Heart right ventricle (tissue), 16 donors: ENCODE measurements around the gene UST. TPM values are rescaled to one million over a fixed set of nuclear protein-coding genes. Genes with fewer than 3 reads are reported as not detected.
A peak's percentile ranks its signal among the peaks of the same experiment; 100 is the strongest.

ENCODE experiments used
- ATAC-seq, 8 donors: fragments of 200-7000 bp; cut with Tn5 transposase; one replicate each; pipeline ENCODE4 v1.9.1; 2020; ENCODE audit warnings: mild to moderate bottlenecking in 8 of 8, moderate library complexity in 8 of 8, moderate number of reproducible peaks in 1 of 8
- DNase-seq, 2 donors: peaks; one replicate each; pipeline ENCODE4 v3.0.0-alpha.2; 2020
- H3K27ac ChIP-seq, 10 donors: fragments of 200-600 bp; sonication (generic) in 2 of 10; one replicate each; pipeline versions ENCODE4 v1.5.0 to v1.8.0; 2020 to 2022; ENCODE audit warnings: mild to moderate bottlenecking in 3 of 10
- H3K27me3 ChIP-seq, 7 donors: fragments of 200-600 bp; one replicate each; pipeline ENCODE4 v1.8.0; 2021 to 2022; ENCODE audit warnings: mild to moderate bottlenecking in 2 of 7
- H3K36me3 ChIP-seq, 9 donors: fragments of 200-600 bp; sonication (generic) in 1 of 9; one replicate each; pipeline versions ENCODE4 v1.5.0 to v1.8.0; 2020 to 2022; ENCODE audit warnings: mild to moderate bottlenecking in 2 of 9
- H3K4me1 ChIP-seq, 9 donors: fragments of 200-600 bp; sonication (generic) in 1 of 9; one replicate each; pipeline versions ENCODE4 v1.5.0 to v1.8.0; 2020 to 2022; ENCODE audit warnings: mild to moderate bottlenecking in 4 of 9
- H3K4me3 ChIP-seq, 10 donors: fragments of 200-600 bp; sonication (generic) in 2 of 10; one replicate each; pipeline versions ENCODE4 v1.5.0 to v1.8.0; 2020 to 2022; ENCODE audit warnings: mild to moderate bottlenecking in 7 of 10, moderate library complexity in 2 of 10
- H3K9me3 ChIP-seq, 11 donors: fragments of 200-600 bp in 10 of 11; sonication (generic) in 2 of 11; one replicate each; pipeline versions ENCODE4 v1.5.0 to v1.8.0; 2013 to 2022; ENCODE audit warnings: mild to moderate bottlenecking in 2 of 11, control low read depth in 1 of 11, moderate library complexity in 1 of 11
- CTCF ChIP-seq, 9 donors: fragments of 200-600 bp; sonication (generic) in 2 of 9; IDR thresholded peaks; one replicate each; pipeline versions ENCODE4 v1.5.0 to v1.8.0; 2021 to 2022; ENCODE audit warnings: antibody characterized with exemption in 9 of 9, mild to moderate bottlenecking in 5 of 9, moderate library complexity in 1 of 9
- WGBS, 2 donors: extraction: QIAGEN DNeasy Blood & Tissue Kit; methylation state at CpG; one replicate each; pipeline ENCODE4 v1.1.7; 2013; ENCODE audit warnings: inconsistent platforms in 1 of 2; 5-methylcytosine and 5-hydroxymethylcytosine counted together
- intact Hi-C, 10 donors: fragments of 100-400 bp; cut with DNase I; formaldehyde crosslinking; loops; one replicate each; pipeline versions ENCODE4 v1.11.1 to v1.14.2; 2022
- polyA plus RNA-seq, 2 donors: library from polyadenylated mRNA; stranded (reverse); fragments of 200-250 nt; gene quantifications; one replicate each; pipeline ENCODE4 v1.2.3, GENCODE V29; 2013
- total RNA-seq, 10 donors: library from RNA; stranded (reverse); fragmentation: NEBNext Ultra II Directional in 3 of 10; extraction: Animal tissue kit (Norgen Biotek cat#: 25700) in 3 of 10; gene quantifications; one replicate each; pipeline versions ENCODE4 v1.2.1 to v1.2.4, GENCODE V29; 2021 to 2023
- donor health status: Arrhythmogenic right ventricular cardiomyopathy.
- donor health status: ischemic (EF 13 %, LVEDD 7.1; RV severe dilation, severe dysfunction).
- donor health status: healthy with polysubstance abuse.
- donor health status: DM: no; HTN: yes; CAD: no.
- donor health status: DM: no; HTN: no; CAD: no.
- donor health status: ischemic (EF 25% LVEDD 6.9; RV normal size, moderate dysfunction).
- donor health status: ischemic (EF 25% LVEDD 5.7; RV mildly dilated, moderate dysfunction).
- donor health status: healthy.
- donor health status: DM: yes; HTN: yes; CAD: no.
- donor health status: Ischemic cardiomyopathy.
- donor health status: ischemic (EF 35%, LVEDD 5.7; RV mildly dilated, moderate dysfunction).
- donor health status: nonischemic (EF 11% LVEDD 7.7; RV severe dilation, severe dysfunction).
- donor health status: DM: yes; HTN: yes; CAD: no.
- donor health status: PGD.
- donor health status: ischemic (EF 29% LVEDD 5.4; RV normal size, mild dysfunction).
- donor health status: nonischemic (EF 23%, LVEDD 6.1; RV moderate dilation, normal function).

Gene UST
- total and polyA plus RNA-seq, 12 donors, result 1.6 to 4.1 (median 2.3) TPM

GRCh38 chr6:149056777-149057463 lies 310.1 kb downstream of the UST start:
- ATAC-seq, result no peak
- intact Hi-C loops, result no loop called here

GRCh38 chr6:149057464-149057840 lies 310.6 kb downstream of the UST start:
- no peak for ATAC-seq
- Histone ChIP-seq H3K36me3 (no peaks in the 10 kb centered on the region), H3K27me3 (no peaks in the 10 kb centered on the region), H3K4me1 (peaks cover 2 to 32% (median 24%) of the 10 kb centered on the region in 9 donors), H3K4me3 (no peak overlapping the region), H3K27ac (no peak overlapping the region), H3K9me3 (no peaks in the 10 kb centered on the region)
- no peak for TF ChIP-seq CTCF (IDR thresholded peaks at IDR 0.05)
- 97 to 100% methylated on average over 1 of the region's 1 CpG for WGBS, 2 donors
- intact Hi-C loops, result no loop called here
- no peak for DNase-seq

More at GRCh38 chr6:149056777-149057463, 310.1 kb downstream of the UST start:
- no peaks in the 10 kb centered on the region for H3K27me3 ChIP-seq
- no peak overlapping the region for H3K27ac ChIP-seq
- WGBS, 2 donors, result 71 to 76% methylated on average over 4 of the region's 4 CpGs
- no peaks in the 10 kb centered on the region for H3K9me3 ChIP-seq
- no peaks in the 10 kb centered on the region for H3K36me3 ChIP-seq
- H3K4me3 ChIP-seq, result no peak overlapping the region
- DNase-seq, result no peak
- peaks cover 2 to 27% (median 18%) of the 10 kb centered on the region in 9 donors for H3K4me1 ChIP-seq
- TF ChIP-seq CTCF (IDR thresholded peaks at IDR 0.05), result no peak

GRCh38 chr6:149059557-149059956 lies 312.7 kb downstream of the UST start:
- peaks cover 2 to 47% (median 31%) of the 10 kb centered on the region in 9 donors for H3K4me1 ChIP-seq
- no peak overlapping the region for H3K27ac ChIP-seq
- 81 to 84% methylated on average over 7 of the region's 7 CpGs for WGBS, 2 donors
- no peak for TF ChIP-seq CTCF (IDR thresholded peaks at IDR 0.05)
- ATAC-seq (no peak), DNase-seq (no peak)
- no peaks in the 10 kb centered on the region for H3K36me3 ChIP-seq
- H3K4me3 ChIP-seq, result no peak overlapping the region
- intact Hi-C loops, result no loop called here
- H3K27me3 ChIP-seq, result no peaks in the 10 kb centered on the region
- H3K9me3 ChIP-seq, result no peaks in the 10 kb centered on the region

DNA sequence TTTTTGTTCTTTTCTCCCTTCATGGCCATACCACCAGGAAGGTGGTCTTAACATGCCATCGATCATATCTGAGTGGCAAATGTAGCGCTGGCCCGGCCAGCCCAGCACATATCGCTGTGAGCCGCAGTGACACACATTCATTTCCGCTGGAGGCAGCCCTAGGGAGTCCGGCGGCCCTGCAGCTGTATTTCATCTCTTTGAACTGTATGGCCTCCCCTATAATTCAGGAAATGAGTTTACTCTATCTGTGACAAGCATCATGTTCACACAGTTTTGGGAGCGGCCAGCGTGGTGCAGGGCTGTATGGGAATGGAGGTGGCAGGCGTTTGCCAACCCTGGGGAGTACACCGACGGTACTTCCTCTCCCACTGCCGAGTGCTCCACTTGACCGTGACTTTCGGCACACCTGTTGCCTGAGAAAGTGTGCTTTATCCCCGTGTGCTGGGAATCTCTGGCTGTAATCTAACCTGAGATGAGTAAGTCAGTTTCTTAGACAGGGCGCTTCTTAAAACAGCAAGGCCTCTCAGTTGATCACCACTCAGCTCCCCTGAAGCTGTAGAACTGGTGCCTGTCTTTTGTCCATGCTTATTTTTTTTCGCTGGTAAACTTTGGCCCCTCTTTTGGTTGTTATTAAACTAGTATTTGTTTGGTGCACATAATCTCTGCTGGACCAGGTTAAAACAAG lies 313.6 kb downstream of the UST start:
- Histone ChIP-seq H3K4me1 (peaks cover 2 to 50% (median 31%) of the 10 kb centered on the region in 9 donors), H3K36me3 (no peaks in the 10 kb centered on the region), H3K4me3 (peak overlapping the region in 1 of 10 donors; percentile 4), H3K27ac (no peak overlapping the region), H3K27me3 (no peaks in the 10 kb centered on the region), H3K9me3 (no peaks in the 10 kb centered on the region)
- DNase-seq (peak in 1 of 2 donors; percentile 23), ATAC-seq (peak; percentile 39 to 72 (median 63))
- 53 to 64% methylated on average over 19 of the region's 19 CpGs for WGBS, 2 donors
- no peak for TF ChIP-seq CTCF (IDR thresholded peaks at IDR 0.05)
- intact Hi-C loops, result no loop called here
